ENCODE results near the gene MYO3B. TPM values are rescaled to one million over a fixed set of nuclear protein-coding genes. Genes with fewer than 3 reads are reported as not detected.
"Not testable (repeated sequence)": the region's sequence is repeated elsewhere in the genome, so short reads cannot be mapped to it uniquely, and the experiment has no call there.

The MYO3B gene
- polyA plus RNA-seq, 1 experiment: 0.10 TPM

GRCh38 chr2:170433448-170433847 is 255.5 kb downstream of the MYO3B start:
- Histone ChIP-seq H3K9me3 (ENCODE audit: control insufficient read depth, insufficient read depth, low read length) (no peaks in the 10 kb centered on the region), H3K27me3 (ENCODE audit: control insufficient read depth, insufficient read depth, low read length) (no peaks in the 10 kb centered on the region), H3K27ac (ENCODE audit: low read depth, low read length) (no peak overlapping the region), H3K4me3 (ENCODE audit: low read depth, low read length) (no peak overlapping the region)
- CTCF ChIA-PET: no interaction called here
- no peak for TF ChIP-seq CTCF (IDR thresholded peaks at IDR 0.05; ENCODE audit: low read depth, low read length)
- no peak for DNase-seq (ENCODE audit: low read depth, low spot score)
- POLR2A ChIA-PET: no interaction called here

DNA sequence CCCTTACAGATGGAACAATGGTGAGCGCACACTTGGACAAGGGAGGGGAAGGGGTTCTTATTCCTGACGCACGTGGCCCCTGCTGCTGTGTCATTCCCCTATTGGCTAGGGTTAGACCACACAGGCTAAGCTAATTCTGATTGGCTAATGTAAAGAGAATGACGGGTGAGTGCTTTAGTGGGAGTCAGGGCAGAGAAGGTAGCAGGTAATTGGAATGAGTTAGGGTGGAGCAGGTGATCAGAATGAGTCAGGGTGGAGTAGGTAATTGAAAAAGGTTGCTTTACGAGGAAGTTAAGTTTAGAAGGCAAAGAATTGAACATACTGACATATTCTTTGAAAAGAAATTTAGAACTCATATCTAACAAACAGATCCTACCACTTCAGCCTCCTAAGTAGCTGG is 256.4 kb downstream of the MYO3B start:
- POLR2A ChIA-PET; CTCF ChIA-PET; H3K27ac ChIP-seq (ENCODE audit: low read depth, low read length); H3K4me3 ChIP-seq (ENCODE audit: low read depth, low read length); DNase-seq (ENCODE audit: low read depth, low spot score); H3K9me3 ChIP-seq (ENCODE audit: control insufficient read depth, insufficient read depth, low read length); H3K27me3 ChIP-seq (ENCODE audit: control insufficient read depth, insufficient read depth, low read length): not testable (repeated sequence)

GRCh38 chr2:170434900-170435621 is 257.1 kb downstream of the MYO3B start:
- ChIA-PET POLR2A (no interaction called here), CTCF (interaction anchor here (0.6 kb wide), 1 partner anchor 26 kb away, joined by 3 read pairs; no protein-coding TSS in a partner anchor)
- TF ChIP-seq CTCF (IDR thresholded peaks at IDR 0.05; ENCODE audit: low read depth, low read length): no peak
- no peak for DNase-seq (ENCODE audit: low read depth, low spot score)
- Histone ChIP-seq H3K27me3 (ENCODE audit: control insufficient read depth, insufficient read depth, low read length) (no peaks in the 10 kb centered on the region), H3K9me3 (ENCODE audit: control insufficient read depth, insufficient read depth, low read length) (no peaks in the 10 kb centered on the region), H3K4me3 (ENCODE audit: low read depth, low read length) (no peak overlapping the region), H3K27ac (ENCODE audit: low read depth, low read length) (no peak overlapping the region)

- no peak for TF ChIP-seq CTCF (IDR thresholded peaks at IDR 0.05; ENCODE audit: low read depth, low read length)
- no peak overlapping the region for H3K4me3 ChIP-seq (ENCODE audit: low read depth, low read length)
- no peaks in the 10 kb centered on the region for H3K9me3 ChIP-seq (ENCODE audit: control insufficient read depth, insufficient read depth, low read length)
- CTCF ChIA-PET: no interaction called here
- H3K27me3 ChIP-seq (ENCODE audit: control insufficient read depth, insufficient read depth, low read length): no peaks in the 10 kb centered on the region
- H3K27ac ChIP-seq (ENCODE audit: low read depth, low read length): no peak overlapping the region
- POLR2A ChIA-PET: no interaction called here
- no peak for DNase-seq (ENCODE audit: low read depth, low spot score)
Observed at GRCh38 chr2:170436077-170436943, 258.4 kb downstream of the MYO3B start.

DNA sequence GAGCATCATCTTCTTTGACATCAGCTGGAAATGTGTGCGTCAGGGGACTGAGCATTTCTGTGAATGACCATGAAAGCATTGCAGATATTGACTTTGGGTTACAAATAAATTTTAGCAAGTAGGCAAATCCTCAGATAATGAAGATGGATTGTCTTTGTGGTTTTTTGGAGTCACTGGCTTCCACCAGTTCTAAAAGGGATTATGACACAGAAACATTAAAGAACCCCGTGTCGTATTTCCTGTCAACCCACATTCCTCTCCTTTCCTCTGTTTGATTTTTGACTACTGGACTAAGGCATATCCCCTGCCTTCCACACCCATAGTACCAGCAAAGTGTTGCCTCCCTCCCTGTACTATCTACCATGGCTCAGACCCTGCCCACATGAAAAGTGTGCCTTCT is 268.1 kb downstream of the MYO3B start:
- no peak for TF ChIP-seq CTCF (IDR thresholded peaks at IDR 0.05; ENCODE audit: low read depth, low read length)
- no peak for DNase-seq (ENCODE audit: low read depth, low spot score)
- Histone ChIP-seq H3K27me3 (ENCODE audit: control insufficient read depth, insufficient read depth, low read length) (no peaks in the 10 kb centered on the region), H3K27ac (ENCODE audit: low read depth, low read length) (no peak overlapping the region), H3K9me3 (ENCODE audit: control insufficient read depth, insufficient read depth, low read length) (no peaks in the 10 kb centered on the region), H3K4me3 (ENCODE audit: low read depth, low read length) (no peak overlapping the region)
- POLR2A ChIA-PET: no interaction called here
- CTCF ChIA-PET: interaction anchor here (0.8 kb wide), 1 partner anchor 37 kb away, joined by 3 read pairs; no protein-coding TSS in a partner anchor
